GM12878 (cell line): Measurements from ENCODE around the gene SRRM2. TPM values are rescaled to one million over a fixed set of nuclear protein-coding genes. Genes with fewer than 3 reads are reported as not detected.
A peak's percentile ranks its signal among the peaks of the same experiment; 100 is the strongest.

ENCODE experiments used
- ATAC-seq: fragments of 200-7000 bp; cut with Tn5 transposase; 3 replicates; pipeline ENCODE4 v1.9.1; 2020; ENCODE audit warnings: mild to moderate bottlenecking, moderate library complexity
- BruUV-seq: library from RNA; stranded (reverse); fragments of 400-500 nt; replicated peaks from 2 replicates; lab custom pipeline; 2021; lab: Mats Ljungman, UMichigan
- CTCF ChIA-PET: fragments of 300-600 bp; sonication (Branson Sonifier 250); formaldehyde crosslinking; extraction: SDS; loops from one replicate; lab custom pipeline; 2021; ENCODE audit warnings: inconsistent platforms; lab: Yijun Ruan, JAX
- POLR2A ChIA-PET: fragments of 350-600 bp; formaldehyde crosslinking; extraction: SDS; loops from one replicate; lab custom pipeline; 2021; ENCODE audit warnings: inconsistent platforms; lab: Charles Lee
- RAD21 ChIA-PET: fragments of 300-600 bp; sonication (Branson Sonifier 250); formaldehyde crosslinking; loops from one replicate; lab custom pipeline; 2023; ENCODE audit warnings: antibody characterized with exemption; ENCODE audit not compliant: unreplicated experiment; lab: Charles Lee
- SMC1A ChIA-PET: fragments of 300-600 bp; sonication (Branson Sonifier 250); formaldehyde crosslinking; loops from one replicate; lab custom pipeline; 2023; ENCODE audit not compliant: unreplicated experiment, uncharacterized antibody; lab: Charles Lee
- DNase-seq: peaks from one replicate; pipeline ENCODE4 v3.0.0-alpha.2; 2011; ENCODE audit warnings: low read depth, low spot score
- FAIRE-seq: peaks from 3 replicates; lab custom pipeline; 2011; peaks lifted over from hg19 to GRCh38; lab: Jason Lieb, UNC
- H2AFZ ChIP-seq: 2 replicates; pipeline ENCODE4 v1.6.0; 2011; ENCODE audit warnings: low read depth, low read length, control low read depth; ENCODE audit not compliant: control insufficient read depth
- H3K27ac ChIP-seq: 2 replicates; pipeline ENCODE4 v1.5.1; 2011; ENCODE audit warnings: control low read depth; ENCODE audit not compliant: control insufficient read depth, insufficient read depth
- H3K27me3 ChIP-seq, 2 experiments: replicated peaks in 1 of 2; 2 replicates each; pipeline versions ENCODE4 v1.6.0 to v1.6.1; 2011; ENCODE audit warnings: low read length in 1 of 2; ENCODE audit not compliant: control insufficient read depth in 2 of 2, insufficient read depth in 2 of 2
- H3K36me3 ChIP-seq, 2 experiments: 2 replicates each; pipeline ENCODE4 v1.5.1; 2011; ENCODE audit warnings: low read length in 1 of 2; ENCODE audit not compliant: control insufficient read depth in 2 of 2, insufficient read depth in 2 of 2
- H3K4me1 ChIP-seq: 2 replicates; pipeline ENCODE4 v1.6.1; 2011; ENCODE audit warnings: mild to moderate bottlenecking, low read length, moderate library complexity, mixed read lengths; ENCODE audit not compliant: control insufficient read depth, insufficient read depth
- H3K4me2 ChIP-seq: 2 replicates; pipeline ENCODE4 v1.6.0; 2011; ENCODE audit warnings: control low read depth; ENCODE audit not compliant: control insufficient read depth, insufficient read depth
- H3K4me3 ChIP-seq: fragments of 200-600 bp; sonication (generic); 2 replicates; pipeline ENCODE4 v1.5.1; 2016
- H3K79me2 ChIP-seq: 2 replicates; pipeline ENCODE4 v1.6.0; 2011; ENCODE audit warnings: low read length; ENCODE audit not compliant: control insufficient read depth, insufficient read depth
- H3K9ac ChIP-seq: 2 replicates; pipeline ENCODE4 v1.8.0; 2011; ENCODE audit warnings: low read length, control low read depth, mixed read lengths; ENCODE audit not compliant: control insufficient read depth, insufficient read depth
- H3K9me3 ChIP-seq: replicated peaks from 3 replicates; pipeline ENCODE4 v1.5.1; 2011; ENCODE audit warnings: mild to moderate bottlenecking, low read length; ENCODE audit not compliant: control insufficient read depth, insufficient read depth
- H4K20me1 ChIP-seq: 2 replicates; pipeline ENCODE4 v1.6.0; 2011; ENCODE audit not compliant: control insufficient read depth, insufficient read depth
- ATF7 ChIP-seq: fragments of 450-650 bp; IDR thresholded peaks from 2 replicates; pipeline ENCODE4 v1.6.1; 2016; ENCODE audit warnings: low read depth, mild to moderate bottlenecking
- NFYA ChIP-seq: IDR thresholded peaks from 2 replicates; pipeline ENCODE4 v1.6.1; 2011; ENCODE audit warnings: low read depth, mild to moderate bottlenecking, low read length, improper control_type of control experiment, borderline replicate concordance
- PBX3 ChIP-seq: IDR thresholded peaks from 2 replicates; pipeline ENCODE4 v1.6.1; 2011; ENCODE audit warnings: mild to moderate bottlenecking, low read depth, low read length, moderate library complexity; ENCODE audit not compliant: insufficient replicate concordance
- POLR2A ChIP-seq: IDR thresholded peaks from 2 replicates; pipeline ENCODE4 v1.6.1; 2011; ENCODE audit warnings: low read depth, mild to moderate bottlenecking, low read length
- SMARCA5 ChIP-seq: fragments of 450-650 bp; IDR thresholded peaks from 2 replicates; pipeline ENCODE4 v1.6.1; 2017; ENCODE audit warnings: mild to moderate bottlenecking
- SP1 ChIP-seq: IDR thresholded peaks from one replicate; pipeline ENCODE4 v1.6.1; 2011; ENCODE audit warnings: low read depth, low read length
- STAT3 ChIP-seq: IDR thresholded peaks from 2 replicates; pipeline ENCODE4 v1.6.1; 2011; ENCODE audit warnings: low read depth, low read length, improper control_type of control experiment
- YY1 ChIP-seq: IDR thresholded peaks from 2 replicates; pipeline ENCODE4 v1.6.1; 2011; ENCODE audit warnings: low read depth, mild to moderate bottlenecking, low read length
- WGBS: methylation state at CpG from one replicate; pipeline ENCODE4 v1.1.6; 2016; ENCODE audit warnings: low lambda C conversion rate; ENCODE audit not compliant: insufficient replicate concordance, insufficient coverage; ENCODE audit errors: missing lambda C conversion rate; 5-methylcytosine and 5-hydroxymethylcytosine counted together
- in situ Hi-C: fragments of 300-500 bp; cut with MboI; formaldehyde crosslinking; loops from 9 replicates; pipeline ENCODE4 v1.14.3; 2018; ENCODE audit warnings: mixed read lengths
- intact Hi-C: fragments of 100-400 bp; cut with micrococcal nuclease; formaldehyde crosslinking; loops from one replicate; pipeline ENCODE4 v1.14.2; 2022; ENCODE audit not compliant: unreplicated experiment
- polyA plus RNA-seq, 11 experiments: library from polyadenylated mRNA; depleted of rRNA in 4 of 11; unstranded in 6 of 11; stranded (reverse) in 5 of 11; fragments of >200 nt; fragmentation: Nextera tagmentation in 4 of 11; fragmentation: Illumina TruSeq in 1 of 11; extraction: Ambion mirVana in 4 of 11; extraction: Trizol in 1 of 11; gene quantifications; 1 replicate in 1 of 11; 2 replicates in 10 of 11; pipeline versions ENCODE4 v1.2.1 to v1.2.3, GENCODE V29; 2011 to 2016; ENCODE audit warnings: inconsistent platforms in 2 of 11, missing spikeins in 2 of 11, low read depth in 1 of 11
- total RNA-seq, 4 experiments: library from RNA; depleted of rRNA in 3 of 4; stranded (reverse); fragments of >200 nt in 3 of 4; fragmentation: Illumina TruSeq in 1 of 4; extraction: Trizol in 1 of 4; gene quantifications; 2 replicates each; pipeline versions ENCODE4 v1.2.1 to v1.2.3, GENCODE V29; 2013 to 2021
- TF ChIP-seq, protein P1 (sequence below): fragments of 450-650 bp; IDR thresholded peaks from 2 replicates; pipeline ENCODE4 v1.6.1; 2016; ENCODE audit warnings: mild to moderate bottlenecking
- TF ChIP-seq, protein P2 (sequence below): fragments of 450-650 bp; IDR thresholded peaks from 2 replicates; pipeline ENCODE4 v1.6.1; 2016; ENCODE audit warnings: mild to moderate bottlenecking
- TF ChIP-seq, protein P3 (sequence below): IDR thresholded peaks from 2 replicates; pipeline ENCODE4 v1.6.1; 2012; ENCODE audit warnings: low read depth, low read length, improper control_type of control experiment

SRRM2 gene
- total and polyA plus RNA-seq, 10 of the 15 experiments (the other 5 are each of a cell fraction or from before 2014, with no cell fraction given), result 30.1 to 502 (median 196) TPM

DNA sequence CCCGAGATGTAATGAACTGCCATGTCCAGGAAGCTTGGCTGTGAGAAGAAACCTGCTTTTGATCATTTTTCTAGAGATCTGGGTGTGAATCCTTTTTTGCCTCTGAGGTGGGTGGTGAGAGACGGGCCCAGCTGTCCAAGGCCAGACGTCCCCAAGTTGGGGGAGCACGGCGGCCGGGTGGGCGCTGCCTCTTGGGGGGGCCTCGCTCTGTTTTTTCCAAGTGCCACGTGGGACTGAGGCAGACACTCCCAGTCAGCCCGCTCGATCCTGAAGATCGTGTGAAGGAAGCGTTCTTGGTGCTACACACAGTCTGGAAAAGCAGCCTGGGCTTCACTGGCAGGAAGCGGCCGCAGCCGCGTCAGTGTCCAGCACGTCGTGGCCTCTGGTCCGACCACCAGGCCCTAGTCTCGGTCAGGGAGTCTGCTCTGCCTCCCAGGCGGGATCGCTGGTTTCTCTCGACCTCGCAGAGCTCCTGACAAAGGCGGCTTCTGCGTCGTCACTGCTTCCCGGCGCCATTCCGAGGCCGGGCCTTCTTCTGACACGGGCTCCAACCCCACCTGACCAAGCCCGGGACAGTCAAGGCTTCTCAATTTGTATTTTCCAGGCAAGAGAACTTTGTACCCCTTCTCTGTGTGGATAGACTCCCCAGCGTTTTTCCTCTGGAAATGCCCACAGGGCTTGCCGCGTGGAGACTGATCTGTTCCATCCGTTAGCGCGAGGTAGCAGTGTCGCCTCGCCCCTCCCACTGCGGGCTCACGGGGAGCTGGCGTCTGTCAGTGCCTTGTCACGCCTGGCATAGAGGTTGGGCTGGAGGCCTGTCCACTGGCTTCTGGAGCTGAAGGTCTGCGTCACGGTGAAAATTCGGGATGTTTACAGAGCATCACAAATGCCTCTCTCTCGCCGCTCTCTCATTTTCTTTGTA lies 44.8 kb upstream of the SRRM2 start:
- TSS peak; percentile 55 for BruUV-seq
- intact Hi-C loops (no loop called here), in situ Hi-C loops (no loop called here)
- 98% methylated on average over 51 of the region's 51 CpGs for WGBS
- ChIA-PET SMC1A (no interaction called here), POLR2A (no interaction called here), RAD21 (no interaction called here), CTCF (no interaction called here)
- Histone ChIP-seq H3K36me3 (peaks cover 12 to 29% of the 10 kb centered on the region in 2 experiments), H3K4me1 (no peaks in the 10 kb centered on the region), H4K20me1 (no peaks in the 10 kb centered on the region), H3K9ac (no peak overlapping the region), H2AFZ (no peak overlapping the region), H3K4me2 (no peak overlapping the region), H3K27me3 (no peaks in the 10 kb centered on the region), H3K9me3 (no peaks in the 10 kb centered on the region), H3K79me2 (no peaks in the 10 kb centered on the region), H3K4me3 (no peak overlapping the region), H3K27ac (no peak overlapping the region)
- FAIRE-seq (no peak), ATAC-seq (no peak), DNase-seq (no peak)
- TF ChIP-seq POLR2A, result 0 out of 2 replicates have a peak, but pooled peaks have one; percentile 30
- no peak for TF ChIP-seq SP1

DNA sequence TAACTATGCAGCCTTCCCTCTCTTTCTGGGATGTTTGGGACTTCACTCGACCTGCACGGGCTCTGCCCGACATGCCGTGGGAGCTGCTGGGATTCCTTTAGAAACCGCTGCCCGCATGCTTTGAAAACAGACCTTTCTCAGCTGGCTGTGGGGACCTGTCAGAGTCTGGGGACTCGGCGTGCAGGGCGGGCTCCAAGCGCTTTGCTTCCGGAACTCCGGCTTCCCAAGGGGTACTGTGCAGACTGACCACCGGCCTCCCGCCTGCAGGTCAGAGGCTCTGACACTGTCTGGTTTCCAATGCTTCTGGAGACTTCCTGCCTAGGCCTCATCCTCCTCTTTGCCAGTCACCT lies 44.2 kb upstream of the SRRM2 start:
- SMC1A ChIA-PET, result no interaction called here
- no peak overlapping the region for H3K9ac ChIP-seq
- TF ChIP-seq SMARCA5, result no peak
- no peak for TF ChIP-seq YY1
- TF ChIP-seq PBX3, result no peak
- TF ChIP-seq, protein P1, sequence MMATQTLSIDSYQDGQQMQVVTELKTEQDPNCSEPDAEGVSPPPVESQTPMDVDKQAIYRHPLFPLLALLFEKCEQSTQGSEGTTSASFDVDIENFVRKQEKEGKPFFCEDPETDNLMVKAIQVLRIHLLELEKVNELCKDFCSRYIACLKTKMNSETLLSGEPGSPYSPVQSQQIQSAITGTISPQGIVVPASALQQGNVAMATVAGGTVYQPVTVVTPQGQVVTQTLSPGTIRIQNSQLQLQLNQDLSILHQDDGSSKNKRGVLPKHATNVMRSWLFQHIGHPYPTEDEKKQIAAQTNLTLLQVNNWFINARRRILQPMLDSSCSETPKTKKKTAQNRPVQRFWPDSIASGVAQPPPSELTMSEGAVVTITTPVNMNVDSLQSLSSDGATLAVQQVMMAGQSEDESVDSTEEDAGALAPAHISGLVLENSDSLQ, result no peak
- TF ChIP-seq, protein P2, sequence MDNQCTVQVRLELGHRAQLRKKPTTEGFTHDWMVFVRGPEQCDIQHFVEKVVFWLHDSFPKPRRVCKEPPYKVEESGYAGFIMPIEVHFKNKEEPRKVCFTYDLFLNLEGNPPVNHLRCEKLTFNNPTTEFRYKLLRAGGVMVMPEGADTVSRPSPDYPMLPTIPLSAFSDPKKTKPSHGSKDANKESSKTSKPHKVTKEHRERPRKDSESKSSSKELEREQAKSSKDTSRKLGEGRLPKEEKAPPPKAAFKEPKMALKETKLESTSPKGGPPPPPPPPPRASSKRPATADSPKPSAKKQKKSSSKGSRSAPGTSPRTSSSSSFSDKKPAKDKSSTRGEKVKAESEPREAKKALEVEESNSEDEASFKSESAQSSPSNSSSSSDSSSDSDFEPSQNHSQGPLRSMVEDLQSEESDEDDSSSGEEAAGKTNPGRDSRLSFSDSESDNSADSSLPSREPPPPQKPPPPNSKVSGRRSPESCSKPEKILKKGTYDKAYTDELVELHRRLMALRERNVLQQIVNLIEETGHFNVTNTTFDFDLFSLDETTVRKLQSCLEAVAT, result no peak
- TF ChIP-seq STAT3, result no peak
- TF ChIP-seq, protein P3, sequence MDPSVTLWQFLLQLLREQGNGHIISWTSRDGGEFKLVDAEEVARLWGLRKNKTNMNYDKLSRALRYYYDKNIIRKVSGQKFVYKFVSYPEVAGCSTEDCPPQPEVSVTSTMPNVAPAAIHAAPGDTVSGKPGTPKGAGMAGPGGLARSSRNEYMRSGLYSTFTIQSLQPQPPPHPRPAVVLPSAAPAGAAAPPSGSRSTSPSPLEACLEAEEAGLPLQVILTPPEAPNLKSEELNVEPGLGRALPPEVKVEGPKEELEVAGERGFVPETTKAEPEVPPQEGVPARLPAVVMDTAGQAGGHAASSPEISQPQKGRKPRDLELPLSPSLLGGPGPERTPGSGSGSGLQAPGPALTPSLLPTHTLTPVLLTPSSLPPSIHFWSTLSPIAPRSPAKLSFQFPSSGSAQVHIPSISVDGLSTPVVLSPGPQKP, result no peak
- no peak for TF ChIP-seq ATF7
- no peak for TF ChIP-seq NFYA
- TF ChIP-seq, all 136 proteins: peak for 0
- BruUV-seq, result no TSS peak
- H3K4me3 ChIP-seq, result no peak overlapping the region
- POLR2A ChIA-PET, result no interaction called here
- H3K36me3 ChIP-seq, result peaks cover 9 to 25% of the 10 kb centered on the region in 2 experiments
- intact Hi-C loops (no loop called here), in situ Hi-C loops (no loop called here)
- no peaks in the 10 kb centered on the region for H4K20me1 ChIP-seq
- no peaks in the 10 kb centered on the region for H3K27me3 ChIP-seq
- no peaks in the 10 kb centered on the region for H3K9me3 ChIP-seq
- no peak overlapping the region for H3K4me2 ChIP-seq
- H3K79me2 ChIP-seq, result no peaks in the 10 kb centered on the region
- ATAC-seq, result no peak
- RAD21 ChIA-PET, result no interaction called here
- FAIRE-seq, result no peak
- 97% methylated on average over 14 of the region's 14 CpGs for whole genome bisulfite sequencing
- CTCF ChIA-PET, result no interaction called here
- H3K27ac ChIP-seq, result no peak overlapping the region
- H3K4me1 ChIP-seq, result no peaks in the 10 kb centered on the region
- no peak overlapping the region for H2AFZ ChIP-seq
- no peak for DNase-seq
